H9 (cell line): ENCODE results near the gene UBE2D2. TPM values are rescaled to one million over a fixed set of nuclear protein-coding genes. Genes with fewer than 3 reads are reported as not detected.

Experiments used
- DNase-seq: peaks from one replicate; pipeline ENCODE4 v3.0.0-alpha.2; 2017
- H2AFZ ChIP-seq: one replicate; pipeline ENCODE4 v1.6.1; 2013; ENCODE audit warnings: mild to moderate bottlenecking, low read length, control low read depth, moderate library complexity
- H2AK5ac ChIP-seq: 2 replicates; pipeline ENCODE4 v1.6.1; 2013; ENCODE audit warnings: low read length, control low read depth, mixed read lengths; ENCODE audit not compliant: insufficient read length
- H2BK120ac ChIP-seq: one replicate; pipeline ENCODE4 v1.6.1; 2013; ENCODE audit warnings: low read depth, mild to moderate bottlenecking, low read length, control low read depth, inconsistent platforms; ENCODE audit not compliant: poor library complexity, severe bottlenecking
- H2BK12ac ChIP-seq: 2 replicates; pipeline ENCODE4 v1.6.1; 2013; ENCODE audit warnings: low read length, control low read depth, mixed read lengths, low read depth; ENCODE audit not compliant: insufficient read length
- H2BK15ac ChIP-seq: 2 replicates; pipeline ENCODE4 v1.6.1; 2013; ENCODE audit warnings: low read depth, low read length, control low read depth
- H2BK20ac ChIP-seq: one replicate; pipeline ENCODE4 v1.6.1; 2013; ENCODE audit warnings: low read depth, mild to moderate bottlenecking, low read length, control low read depth, inconsistent platforms; ENCODE audit not compliant: poor library complexity, severe bottlenecking
- H2BK5ac ChIP-seq: 2 replicates; pipeline ENCODE4 v1.6.1; 2013; ENCODE audit warnings: low read length, control low read depth, mixed read lengths; ENCODE audit not compliant: insufficient read length
- H3K14ac ChIP-seq: 2 replicates; pipeline ENCODE4 v1.6.1; 2013; ENCODE audit warnings: low read length, control low read depth; ENCODE audit not compliant: insufficient read depth
- H3K18ac ChIP-seq: 2 replicates; pipeline ENCODE4 v1.6.1; 2013; ENCODE audit warnings: low read depth, mild to moderate bottlenecking, mixed read lengths, low read length, control low read depth; ENCODE audit not compliant: insufficient read length
- H3K23ac ChIP-seq: 2 replicates; pipeline ENCODE4 v1.6.1; 2013; ENCODE audit warnings: low read length, control low read depth, mixed read lengths, low read depth; ENCODE audit not compliant: insufficient read length
- H3K23me2 ChIP-seq: 2 replicates; pipeline ENCODE4 v1.6.1; 2013; ENCODE audit warnings: low read depth, mild to moderate bottlenecking, mixed read lengths, low read length, control low read depth; ENCODE audit not compliant: insufficient read length, poor library complexity, severe bottlenecking
- H3K27ac ChIP-seq: 2 replicates; pipeline ENCODE4 v1.5.1; 2013; ENCODE audit warnings: low read length, control low read depth, mixed read lengths, low read depth; ENCODE audit not compliant: insufficient read length
- H3K27me3 ChIP-seq: 2 replicates; pipeline ENCODE4 v1.6.1; 2013; ENCODE audit warnings: low read length, control low read depth, inconsistent platforms; ENCODE audit not compliant: insufficient read depth
- H3K4ac ChIP-seq: 2 replicates; pipeline ENCODE4 v1.6.1; 2013; ENCODE audit warnings: low read depth, mild to moderate bottlenecking, control low read depth, inconsistent platforms, low read length, moderate library complexity
- H3K4me1 ChIP-seq: 2 replicates; pipeline ENCODE4 v1.6.1; 2013; ENCODE audit warnings: low read length, control low read depth, inconsistent platforms; ENCODE audit not compliant: insufficient read depth
- H3K4me2 ChIP-seq: 2 replicates; pipeline ENCODE4 v1.6.1; 2013; ENCODE audit warnings: low read length, control low read depth, mixed read lengths; ENCODE audit not compliant: insufficient read length, insufficient read depth
- H3K56ac ChIP-seq: 2 replicates; pipeline ENCODE4 v1.6.1; 2013; ENCODE audit warnings: low read depth, mild to moderate bottlenecking, mixed read lengths, low read length, control low read depth; ENCODE audit not compliant: insufficient read length
- H3K79me1 ChIP-seq: 2 replicates; pipeline ENCODE4 v1.6.1; 2013; ENCODE audit warnings: low read depth, mild to moderate bottlenecking, moderate library complexity, low read length, control low read depth, inconsistent platforms; ENCODE audit not compliant: insufficient read depth, poor library complexity, severe bottlenecking
- H3K79me2 ChIP-seq: 2 replicates; pipeline ENCODE4 v1.6.1; 2013; ENCODE audit warnings: low read length, control low read depth, inconsistent platforms; ENCODE audit not compliant: insufficient read depth
- H3K9ac ChIP-seq: 2 replicates; pipeline ENCODE4 v1.6.1; 2013; ENCODE audit warnings: low read length, control low read depth, mixed read lengths; ENCODE audit not compliant: insufficient read length; ENCODE audit errors: extremely low read depth
- H3K9me3 ChIP-seq: one replicate; pipeline ENCODE4 v1.6.1; 2013; ENCODE audit warnings: low read depth, low read length, inconsistent platforms; ENCODE audit not compliant: control insufficient read depth
- H3T11ph ChIP-seq: one replicate; pipeline ENCODE4 v1.6.1; 2013; ENCODE audit warnings: mild to moderate bottlenecking, low read length, control low read depth, inconsistent platforms
- H4K20me1 ChIP-seq: one replicate; pipeline ENCODE4 v1.6.1; 2013; ENCODE audit not compliant: control insufficient read depth, insufficient read length, insufficient read depth
- H4K5ac ChIP-seq: 2 replicates; pipeline ENCODE4 v1.6.1; 2013; ENCODE audit warnings: low read depth, mild to moderate bottlenecking, mixed read lengths, low read length, control low read depth; ENCODE audit not compliant: insufficient read length
- H4K8ac ChIP-seq: replicated peaks from 2 replicates; pipeline ENCODE4 v1.6.1; 2013; ENCODE audit warnings: low read length, control low read depth, mixed read lengths, low read depth; ENCODE audit not compliant: insufficient read length
- H4K91ac ChIP-seq: 2 replicates; pipeline ENCODE4 v1.6.1; 2013; ENCODE audit warnings: low read depth, mild to moderate bottlenecking, moderate library complexity, mixed read lengths, low read length, control low read depth; ENCODE audit not compliant: insufficient read length
- H3K27ac Mint-ChIP-seq, 3 experiments: 2 replicates in 2 of 3; 3 replicates in 1 of 3; pipeline ENCODE4 v1.8.0; 2020 to 2021; ENCODE audit warnings: mixed read lengths in 3 of 3, mild to moderate bottlenecking in 1 of 3, moderate library complexity in 1 of 3
- H3K27me3 Mint-ChIP-seq: 2 replicates; pipeline ENCODE4 v1.8.0; 2021; ENCODE audit warnings: low read depth, mild to moderate bottlenecking, moderate library complexity, mixed read lengths
- H3K36me3 Mint-ChIP-seq, 3 experiments: 2 replicates in 2 of 3; 3 replicates in 1 of 3; pipeline ENCODE4 v1.8.0; 2020 to 2021; ENCODE audit warnings: low read depth in 3 of 3, mixed read lengths in 3 of 3; ENCODE audit not compliant: insufficient read depth in 1 of 3
- H3K4me1 Mint-ChIP-seq, 2 experiments: 2 replicates each; pipeline ENCODE4 v1.8.0; 2020; ENCODE audit warnings: mixed read lengths in 2 of 2
- H3K4me3 Mint-ChIP-seq, 2 experiments: 2 replicates in 1 of 2; 3 replicates in 1 of 2; pipeline ENCODE4 v1.8.0; 2020 to 2021; ENCODE audit warnings: mild to moderate bottlenecking in 2 of 2, mixed read lengths in 2 of 2, moderate library complexity in 1 of 2
- H3K9me3 Mint-ChIP-seq, 2 experiments: 2 replicates in 1 of 2; 3 replicates in 1 of 2; pipeline ENCODE4 v1.8.0; 2020; ENCODE audit warnings: mild to moderate bottlenecking in 2 of 2, mixed read lengths in 2 of 2, moderate library complexity in 1 of 2
- CTCF ChIP-seq: fragments of 200-600 bp; sonication (generic); conservative IDR thresholded peaks from 3 replicates; pipeline ENCODE4 v1.8.0; 2021; ENCODE audit warnings: antibody characterized with exemption, mild to moderate bottlenecking
- WGBS: extraction: QIAGEN DNeasy Blood & Tissue Kit; methylation state at CpG from one replicate; pipeline ENCODE4 v1.1.7; 2013; ENCODE audit warnings: missing lambda C conversion rate, low lambda C conversion rate, mixed read lengths; ENCODE audit not compliant: insufficient read length; ENCODE audit errors: extremely low coverage; 5-methylcytosine and 5-hydroxymethylcytosine counted together
- total RNA-seq: library from RNA; stranded (reverse); gene quantifications from 2 replicates; pipeline ENCODE4 v1.2.1, GENCODE V29; 2021

Gene UBE2D2
- total RNA-seq, 1 experiment from 2014 or later: 236 TPM

GRCh38 chr5:139645430-139645871 is 84.3 kb downstream of the UBE2D2 start:
- peaks cover 48% of the 10 kb centered on the region for H3K27me3 Mint-ChIP-seq
- Histone ChIP-seq H2AK5ac (no peak overlapping the region), H3K4me1 (peaks cover 15% of the 10 kb centered on the region; the same call in 1 of the 2 replicates), H3K4ac (no peak overlapping the region), H2BK15ac (no peak overlapping the region), H3K23ac (no peak overlapping the region), H2BK120ac (no peak overlapping the region), H4K5ac (no peak overlapping the region), H3T11ph (no peak overlapping the region), H4K91ac (no peak overlapping the region), H4K8ac (no peak overlapping the region), H2AFZ (no peak overlapping the region), H3K79me2 (no peaks in the 10 kb centered on the region; the same call in 1 of the 2 replicates), H3K9ac (no peak overlapping the region), H3K18ac (no peak overlapping the region), H2BK20ac (no peak overlapping the region), H2BK12ac (no peak overlapping the region), H3K23me2 (peaks cover 14% of the 10 kb centered on the region), H3K9me3 (no peaks in the 10 kb centered on the region), H3K14ac (no peak overlapping the region), H3K4me2 (no peak overlapping the region), H2BK5ac (no peak overlapping the region), H3K79me1 (no peaks in the 10 kb centered on the region), H4K20me1 (no peaks in the 10 kb centered on the region), H3K56ac (no peak overlapping the region), H3K27me3 (peaks cover 14% of the 10 kb centered on the region; the same call in 1 of the 2 replicates), H3K27ac (no peak overlapping the region)
- peaks cover 0 to 4% of the 10 kb centered on the region in 2 experiments; a peak in 2 of 5 replicates for H3K9me3 Mint-ChIP-seq
- H3K36me3 Mint-ChIP-seq: peaks cover 0 to 17% (median 0%) of the 10 kb centered on the region in 3 experiments; a peak in 3 of 7 replicates
- peaks cover 43 to 53% of the 10 kb centered on the region in 2 experiments for H3K4me1 Mint-ChIP-seq
- TF ChIP-seq CTCF: no peak
- no peak overlapping the region; a peak in 1 of 5 replicates for H3K4me3 Mint-ChIP-seq
- no peak for DNase-seq
- H3K27ac Mint-ChIP-seq: no peak overlapping the region
- no CpG with 5 or more reads among the region's 3 CpGs for WGBS
